Neural progenitor cell (in vitro differentiated cells): ENCODE measurements around the gene TAS2R60. TPM values are rescaled to one million over a fixed set of nuclear protein-coding genes. Genes with fewer than 3 reads are reported as not detected.

Experiments
- DNase-seq: peaks from one replicate; pipeline ENCODE4 v3.0.0-alpha.2; 2016; ENCODE audit warnings: low spot score
- H2AFZ ChIP-seq: fragments of 200-600 bp; sonication (generic); replicated peaks from 2 replicates; pipeline ENCODE4 v1.6.1; 2016; ENCODE audit warnings: antibody characterized with exemption
- H3F3A ChIP-seq: fragments of 200-600 bp; sonication (generic); 2 replicates; pipeline ENCODE4 v1.6.1; 2016; ENCODE audit warnings: antibody characterized with exemption, low read depth
- H3K27ac ChIP-seq: fragments of 200-600 bp; sonication (generic); 2 replicates; pipeline ENCODE4 v1.5.1; 2016; ENCODE audit warnings: mild to moderate bottlenecking
- H3K27me3 ChIP-seq: fragments of 200-600 bp; sonication (generic); 2 replicates; pipeline ENCODE4 v1.6.1; 2016; ENCODE audit warnings: mild to moderate bottlenecking, moderate library complexity
- H3K36me3 ChIP-seq: fragments of 200-600 bp; sonication (generic); 2 replicates; pipeline ENCODE4 v1.5.1; 2016
- H3K4me1 ChIP-seq: fragments of 200-600 bp; sonication (generic); 2 replicates; pipeline ENCODE4 v1.6.1; 2016; ENCODE audit warnings: mixed run types
- H3K4me2 ChIP-seq: fragments of 200-600 bp; sonication (generic); 2 replicates; pipeline ENCODE4 v1.6.1; 2016
- H3K4me3 ChIP-seq: fragments of 200-600 bp; sonication (generic); 2 replicates; pipeline ENCODE4 v1.5.1; 2016
- H3K79me2 ChIP-seq: fragments of 200-600 bp; sonication (generic); 2 replicates; pipeline ENCODE4 v1.6.1; 2016; ENCODE audit warnings: low read depth
- H3K9ac ChIP-seq: fragments of 200-600 bp; sonication (generic); 2 replicates; pipeline ENCODE4 v1.6.1; 2016
- H3K9me3 ChIP-seq: fragments of 200-600 bp; sonication (generic); 2 replicates; pipeline ENCODE4 v1.5.1; 2016; ENCODE audit warnings: low read depth
- H4K20me1 ChIP-seq: fragments of 200-600 bp; sonication (generic); 2 replicates; pipeline ENCODE4 v1.6.1; 2016; ENCODE audit warnings: low read depth
- H3K27ac Mint-ChIP-seq: 3 replicates; pipeline ENCODE4 v1.8.0; 2021; ENCODE audit warnings: mixed read lengths
- H3K27me3 Mint-ChIP-seq: 2 replicates; pipeline ENCODE4 v1.8.0; 2022; ENCODE audit warnings: low read depth, mild to moderate bottlenecking, inconsistent platforms, moderate library complexity, mixed read lengths; ENCODE audit not compliant: insufficient read depth
- H3K36me3 Mint-ChIP-seq: 3 replicates; pipeline ENCODE4 v1.8.0; 2021; ENCODE audit warnings: mixed read lengths
- H3K4me1 Mint-ChIP-seq: 3 replicates; pipeline ENCODE4 v1.8.0; 2021; ENCODE audit warnings: mixed read lengths
- H3K4me3 Mint-ChIP-seq: 3 replicates; pipeline ENCODE4 v1.8.0; 2021; ENCODE audit warnings: mild to moderate bottlenecking, moderate library complexity, mixed read lengths
- H3K9me3 Mint-ChIP-seq: 3 replicates; pipeline ENCODE4 v1.8.0; 2020; ENCODE audit warnings: mixed read lengths
- CTCF ChIP-seq: fragments of 200-600 bp; sonication (generic); IDR thresholded peaks from 2 replicates; pipeline ENCODE4 v1.5.1; 2017; ENCODE audit warnings: antibody characterized with exemption, mild to moderate bottlenecking
- EZH2 ChIP-seq: fragments of 200-600 bp; sonication (generic); IDR thresholded peaks from 2 replicates; pipeline ENCODE4 v1.6.1; 2017; ENCODE audit warnings: antibody characterized with exemption, mild to moderate bottlenecking, moderate library complexity
- EZH2phosphoT487 ChIP-seq: fragments of 200-600 bp; sonication (generic); IDR thresholded peaks from 2 replicates; pipeline ENCODE4 v1.6.1; 2017; ENCODE audit warnings: antibody characterized with exemption
- total RNA-seq: library from RNA; depleted of rRNA; stranded (reverse); fragments of >200 nt; gene quantifications from 2 replicates; pipeline ENCODE4 v1.2.3, GENCODE V29; 2015; ENCODE audit warnings: low replicate concordance

Gene TAS2R60
- total RNA-seq, 1 donor from 2014 or later, result not detected

- no peaks in the 10 kb centered on the region for H3K79me2 ChIP-seq
- Mint-ChIP-seq H3K27ac (no peak overlapping the region), H3K4me3 (no peak overlapping the region), H3K9me3 (peaks cover 17% of the 10 kb centered on the region), H3K4me1 (peaks cover 20% of the 10 kb centered on the region), H3K36me3 (no peaks in the 10 kb centered on the region), H3K27me3 (peaks cover 4% of the 10 kb centered on the region)
- no peak overlapping the region for H3K9ac ChIP-seq
- no peak for TF ChIP-seq EZH2phosphoT487
- no peak for TF ChIP-seq EZH2
- TF ChIP-seq CTCF, result no peak
- no peaks in the 10 kb centered on the region for H3K9me3 ChIP-seq
- peaks cover 5% of the 10 kb centered on the region for H3K4me1 ChIP-seq
- H3K4me2 ChIP-seq, result no peak overlapping the region
- H3F3A ChIP-seq, result no peaks in the 10 kb centered on the region
- no peak overlapping the region for H2AFZ ChIP-seq
- no peak for DNase-seq
- H3K27me3 ChIP-seq, result no peaks in the 10 kb centered on the region
- no peak overlapping the region for H3K4me3 ChIP-seq
- no peaks in the 10 kb centered on the region for H3K36me3 ChIP-seq
- no peaks in the 10 kb centered on the region for H4K20me1 ChIP-seq
- H3K27ac ChIP-seq, result no peak overlapping the region
Measured at GRCh38 chr7:143459359-143459758, 16.1 kb downstream of the TAS2R60 start.

- Mint-ChIP-seq H3K4me1 (peaks cover 16% of the 10 kb centered on the region), H3K27me3 (peaks cover 9% of the 10 kb centered on the region), H3K36me3 (no peaks in the 10 kb centered on the region), H3K27ac (no peak overlapping the region), H3K4me3 (no peak overlapping the region), H3K9me3 (peaks cover 17% of the 10 kb centered on the region)
- Histone ChIP-seq H3K4me2 (no peak overlapping the region), H3K79me2 (no peaks in the 10 kb centered on the region), H3K4me1 (peaks cover 5% of the 10 kb centered on the region), H3K9ac (no peak overlapping the region), H3K36me3 (no peaks in the 10 kb centered on the region), H3F3A (no peaks in the 10 kb centered on the region), H3K4me3 (no peak overlapping the region), H2AFZ (no peak overlapping the region), H4K20me1 (no peaks in the 10 kb centered on the region), H3K27me3 (no peaks in the 10 kb centered on the region), H3K9me3 (no peaks in the 10 kb centered on the region), H3K27ac (no peak overlapping the region)
- TF ChIP-seq CTCF, result no peak
- TF ChIP-seq EZH2phosphoT487, result no peak
- TF ChIP-seq EZH2, result no peak
- no peak for DNase-seq
Measured at GRCh38 chr7:143460271-143460979, 17.2 kb downstream of the TAS2R60 start.

GRCh38 chr7:143462045-143462444 lies 18.8 kb downstream of the TAS2R60 start:
- TF ChIP-seq EZH2 (no peak), CTCF (no peak), EZH2phosphoT487 (no peak)
- H3K27ac ChIP-seq, result no peak overlapping the region
- no peaks in the 10 kb centered on the region for H4K20me1 ChIP-seq
- no peak overlapping the region for H2AFZ ChIP-seq
- H3K27me3 Mint-ChIP-seq, result peaks cover 9% of the 10 kb centered on the region
- H3K9ac ChIP-seq, result no peak overlapping the region
- H3K36me3 Mint-ChIP-seq, result no peaks in the 10 kb centered on the region
- no peak overlapping the region for H3K27ac Mint-ChIP-seq
- no peak for DNase-seq
- peaks cover 8% of the 10 kb centered on the region for H3K4me1 Mint-ChIP-seq
- no peaks in the 10 kb centered on the region for H3K9me3 ChIP-seq
- no peaks in the 10 kb centered on the region for H3K79me2 ChIP-seq
- H3K4me1 ChIP-seq, result peaks cover 5% of the 10 kb centered on the region
- no peaks in the 10 kb centered on the region for H3F3A ChIP-seq
- H3K4me3 Mint-ChIP-seq, result no peak overlapping the region
- no peak overlapping the region for H3K4me2 ChIP-seq
- H3K4me3 ChIP-seq, result no peak overlapping the region
- no peaks in the 10 kb centered on the region for H3K36me3 ChIP-seq
- no peaks in the 10 kb centered on the region for H3K27me3 ChIP-seq
- H3K9me3 Mint-ChIP-seq, result peaks cover 20% of the 10 kb centered on the region
